K562 (cell line): Measurements from ENCODE around the gene PGF. TPM values are rescaled to one million over a fixed set of nuclear protein-coding genes. Genes with fewer than 3 reads are reported as not detected.

ENCODE experiments used
- ATAC-seq: fragments of 200-7000 bp; cut with Tn5 transposase; 3 replicates; pipeline ENCODE4 v1.9.1; 2020; ENCODE audit warnings: moderate library complexity
- BruUV-seq: library from RNA; stranded (reverse); fragments of 400-500 nt; replicated peaks from 2 replicates; lab custom pipeline; 2021; lab: Mats Ljungman, UMichigan
- CTCF ChIA-PET: fragments of 300-600 bp; formaldehyde crosslinking; extraction: SDS; loops from one replicate; lab custom pipeline; 2021; ENCODE audit warnings: low intra/inter-chr PET ratio; lab: Yijun Ruan, JAX
- POLR2A ChIA-PET: fragments of 300-600, 350-650 bp; sonication (Branson Sonifier 250); formaldehyde crosslinking; extraction: SDS; loops from one replicate; lab custom pipeline; 2021; ENCODE audit warnings: antibody characterized with exemption, inconsistent platforms; lab: Yijun Ruan, JAX
- DNase-seq, 4 experiments: peaks; one replicate each; pipeline versions ENCODE4 v3.0.0 to v3.0.0-alpha.2; 2011 to 2018; ENCODE audit warnings: low spot score in 3 of 4, mixed read lengths in 3 of 4; ENCODE audit errors: extremely low read depth in 1 of 4
- FAIRE-seq: peaks from 2 replicates; lab custom pipeline; 2011; peaks lifted over from hg19 to GRCh38; lab: Jason Lieb, UNC
- H2AFZ ChIP-seq: 2 replicates; pipeline ENCODE4 v1.6.0; 2011; ENCODE audit warnings: low read depth, low read length, control low read depth, inconsistent platforms
- H3K27ac ChIP-seq: fragments of 200-600 bp; 3 replicates; pipeline ENCODE4 v1.8.0; 2011; ENCODE audit warnings: low read depth, mild to moderate bottlenecking, control low read depth, inconsistent platforms, low read length, moderate library complexity, mixed read lengths; ENCODE audit errors: extremely low read depth
- H3K27me3 ChIP-seq, 2 experiments: fragments of 300-600 bp in 1 of 2; 2 replicates in 1 of 2; 3 replicates in 1 of 2; pipeline versions ENCODE4 v1.6.0 to v1.8.0; 2011; ENCODE audit warnings: inconsistent platforms in 2 of 2, low read length in 2 of 2, mild to moderate bottlenecking in 1 of 2, mixed read lengths in 1 of 2, moderate library complexity in 1 of 2; ENCODE audit not compliant: control insufficient read depth in 2 of 2, insufficient read depth in 2 of 2
- H3K36me3 ChIP-seq: fragments of 300-600 bp; 3 replicates; pipeline ENCODE4 v1.8.0; 2011; ENCODE audit warnings: mild to moderate bottlenecking, low read length, inconsistent platforms; ENCODE audit not compliant: control insufficient read depth, insufficient read depth
- H3K4me1 ChIP-seq, 2 experiments: fragments of 200-600 bp in 1 of 2; replicated peaks in 1 of 2; 2 replicates in 1 of 2; 3 replicates in 1 of 2; pipeline versions ENCODE4 v1.5.1 to v1.8.0; 2011; ENCODE audit warnings: inconsistent platforms in 2 of 2, low read length in 2 of 2, mild to moderate bottlenecking in 1 of 2, mixed read lengths in 1 of 2, moderate library complexity in 1 of 2; ENCODE audit not compliant: control insufficient read depth in 2 of 2, insufficient read depth in 2 of 2
- H3K4me2 ChIP-seq: 2 replicates; pipeline ENCODE4 v1.6.1; 2011; ENCODE audit warnings: low read length, control low read depth, inconsistent platforms, mixed read lengths; ENCODE audit not compliant: insufficient read depth
- H3K4me3 ChIP-seq: fragments of 200-600 bp; sonication (generic), shearing (Covaris generic); 2 replicates; pipeline ENCODE4 v1.5.1; 2016; ENCODE audit warnings: control low read depth, inconsistent platforms
- H3K79me2 ChIP-seq: fragments of 200-600 bp; 3 replicates; pipeline ENCODE4 v1.8.0; 2011; ENCODE audit warnings: low read length, inconsistent platforms; ENCODE audit not compliant: control insufficient read depth, insufficient read depth
- H3K9ac ChIP-seq, 2 experiments: 2 replicates each; pipeline versions ENCODE4 v1.6.0 to v1.6.1; 2011; ENCODE audit warnings: low read depth in 2 of 2, low read length in 2 of 2, control low read depth in 1 of 2, inconsistent platforms in 1 of 2, mild to moderate bottlenecking in 1 of 2, mixed read lengths in 1 of 2; ENCODE audit not compliant: insufficient read depth in 1 of 2
- H3K9me1 ChIP-seq: one replicate; pipeline ENCODE4 v1.6.0; 2011; ENCODE audit warnings: inconsistent platforms, mild to moderate bottlenecking, low read length, moderate library complexity; ENCODE audit not compliant: control insufficient read depth, insufficient read depth
- H3K9me3 ChIP-seq: replicated peaks from 2 replicates; pipeline ENCODE4 v1.5.1; 2011; ENCODE audit warnings: low read depth, low read length, inconsistent platforms; ENCODE audit not compliant: control insufficient read depth, insufficient read depth
- H4K20me1 ChIP-seq: replicated peaks from 2 replicates; pipeline ENCODE4 v1.6.1; 2011; ENCODE audit warnings: low read length, inconsistent platforms, mixed read lengths; ENCODE audit not compliant: control insufficient read depth, insufficient read depth
- CBX8 ChIP-seq: fragments of 200-600 bp; sonication (generic); IDR thresholded peaks from 2 replicates; pipeline ENCODE4 v1.6.1; 2012; ENCODE audit warnings: borderline replicate concordance, mixed run types, low read depth, mild to moderate bottlenecking, moderate library complexity, mixed read lengths, low read length, control low read depth, inconsistent platforms; ENCODE audit not compliant: poor library complexity, severe bottlenecking; ENCODE audit errors: extremely low read depth
- FOXM1 ChIP-seq, 2 experiments: fragments of 450-650 bp in 1 of 2; sonication (generic) in 1 of 2; formaldehyde crosslinking in 1 of 2; IDR thresholded peaks; 2 replicates each; pipeline versions ENCODE4 v1.6.1 to v1.9.0; 2017 to 2022; ENCODE audit warnings: low read depth in 2 of 2, mild to moderate bottlenecking in 2 of 2, missing genetic modification reagents in 1 of 2, moderate library complexity in 1 of 2
- HSF4 ChIP-seq: fragments of 250-450 bp; sonication (Bioruptor Pico); IDR thresholded peaks from 2 replicates; pipeline ENCODE4 v2.1.2; 2022; ENCODE audit warnings: mild to moderate bottlenecking, moderate library complexity, borderline replicate concordance
- NCOA4 ChIP-seq: fragments of 450-650 bp; IDR thresholded peaks from 2 replicates; pipeline ENCODE4 v1.6.1; 2018; ENCODE audit warnings: mild to moderate bottlenecking; ENCODE audit not compliant: partially characterized antibody
- RBM14 ChIP-seq: fragments of 200-400 bp; formaldehyde crosslinking; IDR thresholded peaks from 2 replicates; pipeline ENCODE4 v1.6.1; 2018; ENCODE audit warnings: low read depth, mild to moderate bottlenecking, low read length, moderate library complexity, borderline replicate concordance; ENCODE audit not compliant: insufficient read depth
- TAF1 ChIP-seq: IDR thresholded peaks from 2 replicates; pipeline ENCODE4 v1.6.1; 2011; ENCODE audit warnings: mild to moderate bottlenecking, low read length, moderate library complexity; ENCODE audit not compliant: insufficient read depth, control insufficient read depth, severe bottlenecking; ENCODE audit errors: extremely low read depth
- TRIM24 ChIP-seq, 2 experiments: fragments of 450-650 bp; IDR thresholded peaks; 2 replicates each; pipeline ENCODE4 v1.6.1; 2016
- WGBS: fragments of 100-300 bp; shearing (Covaris generic); methylation state at CpG from one replicate; pipeline ENCODE4 v1.1.6; 2016; ENCODE audit warnings: low coverage, mixed read lengths; ENCODE audit not compliant: insufficient coverage; ENCODE audit errors: missing lambda C conversion rate; 5-methylcytosine and 5-hydroxymethylcytosine counted together
- in situ Hi-C: fragments of 300-500 bp; cut with MboI; formaldehyde crosslinking; loops from 4 replicates; pipeline ENCODE4 v1.15.0; 2018; ENCODE audit warnings: inconsistent platforms, mixed read lengths
- intact Hi-C: fragments of 100-400 bp; cut with micrococcal nuclease; formaldehyde crosslinking; loops from 2 replicates; pipeline ENCODE4 v1.14.2; 2022
- polyA plus RNA-seq, 8 experiments: library from polyadenylated mRNA; depleted of rRNA in 4 of 8; stranded (reverse) in 5 of 8; unstranded in 3 of 8; fragments of >200 nt; fragmentation: Nextera tagmentation in 2 of 8; fragmentation: Illumina TruSeq in 1 of 8; extraction: Ambion mirVana in 2 of 8; extraction: Trizol in 1 of 8; gene quantifications; 2 replicates each; pipeline versions ENCODE4 v1.2.1 to v1.2.3, GENCODE V29; 2011 to 2014; ENCODE audit warnings: inconsistent platforms in 1 of 8, missing spikeins in 1 of 8
- total RNA-seq, 7 experiments: library from RNA; depleted of rRNA in 6 of 7; stranded (reverse); fragments of >200 nt in 6 of 7; fragmentation: Illumina TruSeq in 2 of 7; extraction: Trizol in 2 of 7; gene quantifications; 2 replicates each; pipeline versions ENCODE4 v1.2.1 to v1.2.3, GENCODE V29; 2011 to 2021; ENCODE audit warnings: low replicate concordance in 1 of 7
- TF ChIP-seq, protein P1 (sequence below): fragments of 200-800 bp; sonication (Bioruptor generic); IDR thresholded peaks from 2 replicates; pipeline ENCODE4 v1.6.1; 2016; ENCODE audit warnings: missing genetic modification characterization, missing compliant biosample characterization

Gene PGF
- total and polyA plus RNA-seq, 9 of the 15 experiments (the other 6 are each of a cell fraction or from before 2014, with no cell fraction given) = 0.04 to 0.44 (median 0.18) TPM

DNA sequence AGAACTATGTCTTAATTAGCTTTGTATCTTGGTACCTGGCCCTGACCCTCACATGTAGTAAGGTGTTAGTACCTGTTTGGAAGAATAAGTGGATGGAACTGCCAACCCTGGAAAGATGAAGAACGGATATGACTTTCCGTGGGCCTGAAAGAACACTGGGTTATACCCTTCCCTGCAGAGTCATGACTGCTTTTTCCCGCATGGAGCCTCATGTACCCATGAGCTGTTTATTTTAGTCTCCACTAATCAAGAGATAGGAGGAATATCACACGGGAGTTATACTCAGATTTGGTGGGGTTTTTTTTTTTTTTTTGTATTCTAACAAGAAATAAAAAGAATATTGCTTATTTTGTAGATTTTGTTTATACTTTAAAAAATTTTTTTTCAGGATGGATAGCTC lies 57.8 kb downstream of the PGF start (continued):
- TF ChIP-seq TAF1 (no peak), HSF4 (CRISPR knock-in tag) (no peak), RBM14 (no peak)
- TF ChIP-seq, protein P1, sequence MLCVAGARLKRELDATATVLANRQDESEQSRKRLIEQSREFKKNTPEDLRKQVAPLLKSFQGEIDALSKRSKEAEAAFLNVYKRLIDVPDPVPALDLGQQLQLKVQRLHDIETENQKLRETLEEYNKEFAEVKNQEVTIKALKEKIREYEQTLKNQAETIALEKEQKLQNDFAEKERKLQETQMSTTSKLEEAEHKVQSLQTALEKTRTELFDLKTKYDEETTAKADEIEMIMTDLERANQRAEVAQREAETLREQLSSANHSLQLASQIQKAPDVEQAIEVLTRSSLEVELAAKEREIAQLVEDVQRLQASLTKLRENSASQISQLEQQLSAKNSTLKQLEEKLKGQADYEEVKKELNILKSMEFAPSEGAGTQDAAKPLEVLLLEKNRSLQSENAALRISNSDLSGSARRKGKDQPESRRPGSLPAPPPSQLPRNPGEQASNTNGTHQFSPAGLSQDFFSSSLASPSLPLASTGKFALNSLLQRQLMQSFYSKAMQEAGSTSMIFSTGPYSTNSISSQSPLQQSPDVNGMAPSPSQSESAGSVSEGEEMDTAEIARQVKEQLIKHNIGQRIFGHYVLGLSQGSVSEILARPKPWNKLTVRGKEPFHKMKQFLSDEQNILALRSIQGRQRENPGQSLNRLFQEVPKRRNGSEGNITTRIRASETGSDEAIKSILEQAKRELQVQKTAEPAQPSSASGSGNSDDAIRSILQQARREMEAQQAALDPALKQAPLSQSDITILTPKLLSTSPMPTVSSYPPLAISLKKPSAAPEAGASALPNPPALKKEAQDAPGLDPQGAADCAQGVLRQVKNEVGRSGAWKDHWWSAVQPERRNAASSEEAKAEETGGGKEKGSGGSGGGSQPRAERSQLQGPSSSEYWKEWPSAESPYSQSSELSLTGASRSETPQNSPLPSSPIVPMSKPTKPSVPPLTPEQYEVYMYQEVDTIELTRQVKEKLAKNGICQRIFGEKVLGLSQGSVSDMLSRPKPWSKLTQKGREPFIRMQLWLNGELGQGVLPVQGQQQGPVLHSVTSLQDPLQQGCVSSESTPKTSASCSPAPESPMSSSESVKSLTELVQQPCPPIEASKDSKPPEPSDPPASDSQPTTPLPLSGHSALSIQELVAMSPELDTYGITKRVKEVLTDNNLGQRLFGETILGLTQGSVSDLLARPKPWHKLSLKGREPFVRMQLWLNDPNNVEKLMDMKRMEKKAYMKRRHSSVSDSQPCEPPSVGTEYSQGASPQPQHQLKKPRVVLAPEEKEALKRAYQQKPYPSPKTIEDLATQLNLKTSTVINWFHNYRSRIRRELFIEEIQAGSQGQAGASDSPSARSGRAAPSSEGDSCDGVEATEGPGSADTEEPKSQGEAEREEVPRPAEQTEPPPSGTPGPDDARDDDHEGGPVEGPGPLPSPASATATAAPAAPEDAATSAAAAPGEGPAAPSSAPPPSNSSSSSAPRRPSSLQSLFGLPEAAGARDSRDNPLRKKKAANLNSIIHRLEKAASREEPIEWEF (CRISPR knock-in tag) = no peak

DNA sequence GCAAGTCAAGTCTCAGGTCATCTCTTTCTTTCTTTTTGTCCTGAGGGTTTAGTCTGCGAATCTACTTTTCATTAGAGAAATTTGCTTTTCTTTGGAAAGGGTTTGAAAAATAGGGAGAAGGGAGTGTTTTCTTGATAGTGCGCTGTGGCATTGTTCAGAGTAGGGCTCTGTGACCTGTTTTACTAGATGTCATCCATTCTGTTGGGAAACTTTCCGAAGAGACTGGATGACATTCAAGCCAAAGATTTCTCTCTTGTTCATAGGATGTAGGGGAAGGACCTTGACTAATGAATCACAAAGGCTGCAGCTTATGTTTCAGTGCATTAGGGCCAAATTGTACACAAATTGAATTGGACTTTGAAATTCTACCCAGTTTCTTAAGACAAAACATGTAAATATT lies 59.0 kb downstream of the PGF start:
- no peaks in the 10 kb centered on the region for H3K4me1 ChIP-seq
- ChIA-PET POLR2A (interaction anchor here (0.7 to 1.1 kb wide), 3 partner anchors 9 to 293 kb away, joined by 3 to 4 read pairs (median 4); no protein-coding TSS in a partner anchor), CTCF (no interaction called here)
- no TSS peak for BruUV-seq
- H3K9me3 ChIP-seq = no peaks in the 10 kb centered on the region
- WGBS = 97% methylated on average over 3 of the region's 3 CpGs
- no peak overlapping the region for H3K27ac ChIP-seq
- no peak for TF ChIP-seq FOXM1 (IDR thresholded peaks at IDR 0.05; ENCODE audit: low read depth)
- TF ChIP-seq FOXM1 (CRISPR knock-in tag; IDR thresholded peaks at IDR 0.05; ENCODE audit: low read depth) = no peak
- no peak for TF ChIP-seq NCOA4
- TF ChIP-seq CBX8 = no peak
- no peak for TF ChIP-seq TRIM24 (IDR thresholded peaks at IDR 0.05)
- H4K20me1 ChIP-seq = no peaks in the 10 kb centered on the region
- intact Hi-C loops = no loop called here
- H3K27me3 ChIP-seq = no peaks in the 10 kb centered on the region
- in situ Hi-C loops = no loop called here
- DNase-seq (no peak), ATAC-seq (no peak), FAIRE-seq (no peak)
- no peaks in the 10 kb centered on the region for H3K9me1 ChIP-seq
- no peak overlapping the region for H3K9ac ChIP-seq
- H3K79me2 ChIP-seq = no peaks in the 10 kb centered on the region
- H3K36me3 ChIP-seq = peaks cover 98% of the 10 kb centered on the region
- H3K4me3 ChIP-seq = no peak overlapping the region
- no peak overlapping the region for H2AFZ ChIP-seq
- H3K4me2 ChIP-seq = no peak overlapping the region
